Mucosa of rectum (tissue), 2 donors: ENCODE data around the gene ZNF497.
"Not testable (repeated sequence)": the region's sequence is repeated elsewhere in the genome, so short reads cannot be mapped to it uniquely, and the experiment has no call there.

Experiments used
- H3K27ac ChIP-seq, 2 donors: one replicate each; pipeline ENCODE4 v1.7.0; 2013; ENCODE audit warnings: inconsistent platforms in 2 of 2, low read depth in 2 of 2, low read length in 2 of 2
- H3K27me3 ChIP-seq, 2 donors: one replicate each; pipeline ENCODE4 v1.7.0; 2013; ENCODE audit warnings: low read length in 2 of 2; ENCODE audit not compliant: control insufficient read depth in 2 of 2, insufficient read depth in 2 of 2
- H3K36me3 ChIP-seq, 2 donors: one replicate each; pipeline ENCODE4 v1.7.0; 2013; ENCODE audit warnings: low read length in 2 of 2; ENCODE audit not compliant: control insufficient read depth in 2 of 2, insufficient read depth in 2 of 2
- H3K4me1 ChIP-seq, 2 donors: one replicate each; pipeline ENCODE4 v1.7.0; 2013; ENCODE audit warnings: low read length in 2 of 2, mild to moderate bottlenecking in 1 of 2; ENCODE audit not compliant: control insufficient read depth in 2 of 2, insufficient read depth in 2 of 2
- H3K4me3 ChIP-seq, 2 donors: one replicate each; pipeline ENCODE4 v1.7.0; 2013; ENCODE audit warnings: low read length in 2 of 2
- H3K9ac ChIP-seq, 2 donors: one replicate each; pipeline ENCODE4 v1.7.0; 2013; ENCODE audit warnings: low read length in 2 of 2, low read depth in 1 of 2, mild to moderate bottlenecking in 1 of 2
- H3K9me3 ChIP-seq, 2 donors: one replicate each; pipeline ENCODE4 v1.7.0; 2013; ENCODE audit warnings: low read length in 2 of 2; ENCODE audit not compliant: control insufficient read depth in 2 of 2
- donor health status: healthy.
- donor health status: Normal muscosa, but diverticular disease.

ZNF497 gene

DNA sequence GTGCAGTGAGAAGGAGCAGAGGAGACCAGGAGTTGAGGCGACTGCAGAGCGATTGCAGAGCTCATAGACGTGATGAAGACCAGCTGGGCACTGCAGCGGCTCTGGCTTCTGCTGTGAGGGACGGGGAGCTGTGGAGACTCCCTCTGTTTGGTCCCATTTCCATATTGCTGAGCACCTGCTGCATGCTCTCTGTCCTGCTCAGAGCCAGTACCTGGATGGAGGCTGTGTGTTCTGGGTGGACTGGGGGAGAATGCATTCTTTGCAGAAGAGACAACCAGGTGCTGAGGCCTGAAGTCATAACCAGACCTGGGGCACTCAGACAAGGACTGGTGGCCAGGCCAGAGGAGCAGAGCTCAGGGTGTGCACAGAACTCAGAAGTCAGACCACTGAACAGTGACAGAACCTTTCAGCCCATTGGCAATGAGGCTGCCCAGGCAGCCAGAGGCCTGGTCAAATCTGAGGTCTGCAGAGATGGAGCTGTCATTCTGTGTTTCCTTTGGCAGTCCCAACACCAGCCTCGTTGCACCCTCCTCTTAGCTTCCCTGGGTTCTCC is 8.0 kb downstream of the ZNF497 start:
- Histone ChIP-seq H3K27me3 (no peaks in the 10 kb centered on the region), H3K4me3 (no peak overlapping the region), H3K9ac (no peak overlapping the region), H3K4me1 (peaks cover 0 to 5% of the 10 kb centered on the region in 2 donors), H3K36me3 (no peaks in the 10 kb centered on the region), H3K9me3 (no peaks in the 10 kb centered on the region), H3K27ac (no peak overlapping the region)

DNA sequence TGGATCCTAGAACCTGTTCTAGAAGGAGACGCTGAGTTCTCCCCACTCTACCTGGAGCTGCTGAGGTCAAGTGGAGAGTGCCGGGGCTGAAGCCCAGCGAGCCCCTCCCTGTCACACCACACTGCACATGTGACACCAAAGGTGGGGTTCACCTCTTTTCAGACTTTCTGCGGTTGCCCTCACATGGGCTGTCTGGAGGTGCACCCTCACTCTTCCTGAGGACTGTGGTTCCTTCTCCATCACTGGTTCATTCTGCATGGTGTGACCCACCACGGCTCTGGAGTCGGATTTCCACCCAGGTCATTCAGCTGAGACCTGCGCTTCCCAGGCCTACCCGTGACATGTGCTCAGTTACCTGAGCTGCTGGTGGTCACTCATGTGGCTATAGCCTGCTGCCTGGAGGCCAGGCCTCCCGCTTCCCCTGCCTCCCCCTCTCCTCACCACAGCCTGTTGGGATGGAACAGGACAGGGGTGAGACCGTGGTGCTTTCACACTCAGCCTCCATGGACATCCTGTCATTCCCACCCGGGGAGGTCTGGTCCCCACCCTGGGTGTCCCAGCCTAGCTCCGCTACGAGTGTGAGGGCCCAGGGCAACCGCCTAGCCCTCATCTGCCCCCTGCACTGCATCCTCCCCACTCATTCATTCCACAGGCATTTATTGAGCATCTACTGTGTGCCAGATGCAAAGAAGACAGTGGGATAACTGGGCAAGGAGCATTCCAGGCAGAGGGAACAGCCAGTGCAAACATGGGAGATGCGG is 8.7 kb downstream of the ZNF497 start:
- no peaks in the 10 kb centered on the region for H3K27me3 ChIP-seq
- no peaks in the 10 kb centered on the region for H3K9me3 ChIP-seq
- no peak overlapping the region for H3K4me3 ChIP-seq
- H3K4me1 ChIP-seq, result peaks cover 0 to 5% of the 10 kb centered on the region in 2 donors
- no peak overlapping the region for H3K9ac ChIP-seq
- no peak overlapping the region for H3K27ac ChIP-seq
- H3K36me3 ChIP-seq, result no peaks in the 10 kb centered on the region

DNA sequence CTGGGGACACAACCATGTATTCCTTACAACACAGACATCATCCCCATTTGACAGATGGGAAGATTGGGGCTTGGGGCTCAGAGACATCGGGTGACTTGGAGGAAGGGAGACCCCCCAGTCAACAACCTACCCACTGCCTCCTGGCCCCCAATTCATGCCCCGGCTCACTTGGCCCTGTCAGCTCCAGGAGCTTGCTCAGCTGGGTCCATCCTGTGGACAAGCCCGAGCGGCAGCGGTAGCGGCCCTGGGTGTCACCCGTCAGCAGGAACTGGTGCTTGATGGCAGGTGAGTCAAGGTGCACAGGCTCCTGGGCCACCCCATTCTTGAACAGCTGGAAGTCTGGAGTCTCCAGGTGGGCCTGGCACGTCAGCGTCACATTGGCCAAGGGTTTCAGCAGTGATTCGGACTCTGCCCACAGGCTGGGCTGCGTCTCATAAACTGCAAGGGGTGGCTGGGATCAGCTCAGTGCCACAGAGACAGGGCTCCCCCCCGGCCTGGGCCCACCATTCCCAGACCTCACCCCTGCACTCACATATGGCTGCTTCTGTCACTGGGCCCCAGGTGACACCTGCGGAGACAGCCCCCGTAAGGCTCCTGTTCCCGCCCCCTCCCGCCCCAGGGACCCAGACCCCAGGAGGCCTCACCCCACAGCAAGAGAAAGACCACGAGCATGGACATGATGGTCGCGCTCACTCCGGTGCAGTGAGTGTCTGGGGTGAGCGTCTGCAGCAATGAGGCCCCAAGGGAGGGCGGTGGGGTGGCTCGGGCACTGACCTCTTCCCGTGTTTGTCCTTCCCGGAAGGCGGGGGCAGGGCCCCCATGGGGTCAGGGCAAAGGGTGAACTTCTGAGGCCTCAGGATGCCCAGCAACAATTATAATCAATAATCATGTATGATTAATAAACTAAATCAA is 9.5 kb downstream of the ZNF497 start, which contains the start of gene A1BG:
A1BG (minus strand) TSS at position 733 of the 912 bp plus-strand sequence; CDS start at position 678, 55 bp downstream.
- H3K4me3 ChIP-seq, result no peak within 1 kb of the TSS
- H3K36me3 ChIP-seq, result no peaks in the 10 kb centered on the region
- H3K9ac ChIP-seq, result no peak within 1 kb of the TSS
- no peaks in the 10 kb centered on the region for H3K27me3 ChIP-seq
- H3K4me1 ChIP-seq, result peaks cover 0 to 5% of the 10 kb centered on the region in 2 donors
- H3K27ac ChIP-seq, result no peak within 1 kb of the TSS
- no peaks in the 10 kb centered on the region for H3K9me3 ChIP-seq

DNA sequence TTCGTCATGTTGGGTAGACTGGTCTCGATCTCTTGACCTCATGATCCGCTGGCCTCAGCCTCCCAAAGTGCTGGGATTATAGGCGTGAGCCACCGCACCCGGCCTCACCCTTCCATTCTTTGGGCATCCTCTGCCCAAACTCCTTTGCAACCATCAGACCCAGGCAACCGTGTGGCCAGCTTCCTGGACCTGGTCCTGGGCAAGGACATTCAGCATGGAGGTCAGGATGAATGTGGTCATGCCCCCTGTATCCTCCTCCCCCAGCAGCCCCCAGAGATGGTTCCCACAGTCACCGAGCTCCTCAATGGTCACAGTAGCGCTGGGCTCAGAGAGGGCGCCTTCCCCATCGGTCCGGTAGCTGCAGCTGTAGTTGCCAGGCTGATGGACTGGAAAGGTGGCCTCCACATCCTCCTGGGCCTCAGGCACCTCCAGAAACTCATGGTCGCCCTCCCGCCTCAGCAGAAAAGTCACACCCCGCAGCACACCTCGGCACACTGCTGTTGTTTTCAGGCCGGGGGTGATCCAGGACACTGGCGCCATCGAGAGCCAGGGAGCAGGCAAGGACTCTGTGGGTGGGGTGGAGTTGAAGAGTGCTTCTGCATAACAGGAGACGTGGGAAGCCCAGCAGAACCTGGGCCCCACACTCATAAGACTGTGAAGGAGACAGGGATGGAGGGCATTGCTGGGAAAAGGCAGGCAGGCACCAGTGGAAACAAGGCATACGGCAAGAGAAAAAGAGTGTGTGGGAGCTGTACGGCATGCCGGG is 10.4 kb downstream of the ZNF497 start:
- no peak overlapping the region for H3K9ac ChIP-seq
- no peak overlapping the region for H3K27ac ChIP-seq
- H3K9me3 ChIP-seq, result no peaks in the 10 kb centered on the region
- peaks cover 0 to 5% of the 10 kb centered on the region in 2 donors for H3K4me1 ChIP-seq
- H3K4me3 ChIP-seq, result no peak overlapping the region
- H3K27me3 ChIP-seq, result no peaks in the 10 kb centered on the region
- H3K36me3 ChIP-seq, result no peaks in the 10 kb centered on the region

DNA sequence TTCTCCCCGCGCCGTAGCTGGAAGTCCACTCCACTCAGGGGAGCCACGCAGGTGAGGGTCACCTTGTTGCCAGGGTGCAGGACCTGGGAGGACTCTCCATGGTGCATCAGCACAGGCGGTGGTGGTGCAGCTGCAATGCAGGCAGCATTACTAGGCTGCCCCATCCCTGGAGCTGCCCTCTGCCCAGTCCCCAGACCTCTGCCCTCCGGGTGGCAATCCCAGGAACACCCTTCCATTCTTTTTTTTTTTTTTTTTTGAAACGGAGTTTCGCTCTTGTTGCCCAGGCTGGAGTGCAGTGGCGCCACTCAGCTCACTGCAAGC is 11.0 kb downstream of the ZNF497 start:
- Histone ChIP-seq H3K4me3 (no peak overlapping the region), H3K27me3 (no peaks in the 10 kb centered on the region), H3K27ac (no peak overlapping the region), H3K9me3 (no peaks in the 10 kb centered on the region), H3K36me3 (no peaks in the 10 kb centered on the region), H3K4me1 (no peaks in the 10 kb centered on the region), H3K9ac (no peak overlapping the region)

DNA sequence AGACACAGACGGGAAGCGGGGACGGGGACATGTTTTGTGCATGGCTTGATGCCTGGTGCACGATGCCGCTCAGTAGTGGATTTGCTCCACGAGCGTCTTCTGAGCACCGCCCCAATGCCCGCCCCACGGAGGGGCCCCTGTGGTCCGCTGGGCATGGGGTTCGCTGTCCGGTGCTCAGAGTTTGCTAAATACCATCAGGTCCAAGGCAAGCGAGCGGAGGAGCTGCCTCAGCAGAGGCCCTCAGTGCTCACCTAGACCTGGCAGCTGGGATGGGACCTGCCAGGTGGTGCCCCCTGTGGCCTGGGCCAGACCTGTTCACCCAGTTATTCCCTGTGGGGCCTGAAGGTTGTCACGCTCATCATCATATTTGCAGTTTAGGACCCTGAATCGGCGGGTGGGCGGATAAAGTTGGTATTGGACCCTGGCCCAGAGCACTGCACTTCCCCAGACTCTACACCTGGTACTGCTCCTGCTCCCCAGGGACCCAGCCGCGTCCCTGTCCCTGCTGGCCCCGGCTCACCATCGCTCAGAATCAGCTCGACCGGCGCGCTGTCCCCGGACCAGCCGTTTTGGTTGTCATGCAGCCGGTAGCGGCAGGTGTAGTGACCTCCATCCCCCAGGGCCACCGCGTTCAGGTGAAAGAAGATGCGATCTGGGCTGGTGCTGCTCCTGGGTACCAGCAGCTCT is 11.5 kb downstream of the ZNF497 start:
- no peak overlapping the region for H3K9ac ChIP-seq
- no peak overlapping the region for H3K4me3 ChIP-seq
- no peaks in the 10 kb centered on the region for H3K27me3 ChIP-seq
- H3K9me3 ChIP-seq, result no peaks in the 10 kb centered on the region
- no peaks in the 10 kb centered on the region for H3K4me1 ChIP-seq
- H3K36me3 ChIP-seq, result no peaks in the 10 kb centered on the region
- H3K27ac ChIP-seq, result no peak overlapping the region

DNA sequence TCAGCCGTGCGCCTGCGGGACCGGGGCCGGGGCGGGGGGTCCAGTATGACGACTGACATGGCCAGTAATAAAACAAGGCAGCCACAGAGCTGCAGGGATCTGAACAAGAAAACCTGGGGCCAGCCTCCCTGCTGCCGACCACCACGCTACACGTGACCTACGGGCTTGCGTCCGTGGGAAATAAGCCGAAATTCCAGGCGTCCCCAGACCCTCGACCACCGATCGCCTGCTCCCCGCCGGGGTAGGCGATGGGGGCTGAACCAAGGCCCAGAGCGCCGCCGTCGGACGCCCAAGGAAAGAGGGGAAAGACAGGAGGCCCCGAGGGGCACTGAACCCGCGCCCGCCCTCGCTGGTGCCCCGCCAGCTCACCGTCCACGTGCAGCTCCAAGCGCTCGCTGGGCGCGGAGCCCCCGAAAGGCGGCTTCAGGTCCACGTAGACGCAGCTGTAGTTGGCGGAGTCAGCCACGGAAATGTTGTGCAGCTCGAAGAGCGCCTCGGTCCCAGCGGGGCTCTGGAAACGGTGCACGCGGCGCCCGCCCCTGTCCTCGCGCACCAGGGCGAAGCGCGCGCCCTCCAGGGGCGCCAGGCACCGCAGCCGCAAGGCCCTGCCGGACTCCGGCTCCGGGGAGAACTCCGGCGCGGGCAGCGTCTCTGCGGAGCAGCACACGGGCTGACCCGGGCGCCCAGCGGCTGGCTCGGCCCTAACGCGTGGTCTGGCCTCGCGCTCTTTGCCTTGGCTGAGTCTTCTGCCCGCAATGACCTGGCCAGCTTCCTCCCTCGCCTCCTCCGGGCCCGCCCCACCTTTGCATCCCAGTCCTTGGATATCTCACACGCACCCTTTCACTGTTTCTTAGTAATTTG is 12.3 kb downstream of the ZNF497 start:
- Histone ChIP-seq H3K27me3 (no peaks in the 10 kb centered on the region), H3K36me3 (no peaks in the 10 kb centered on the region), H3K9me3 (no peaks in the 10 kb centered on the region), H3K4me1 (no peaks in the 10 kb centered on the region), H3K9ac (no peak overlapping the region), H3K4me3 (no peak overlapping the region), H3K27ac (no peak overlapping the region)

DNA sequence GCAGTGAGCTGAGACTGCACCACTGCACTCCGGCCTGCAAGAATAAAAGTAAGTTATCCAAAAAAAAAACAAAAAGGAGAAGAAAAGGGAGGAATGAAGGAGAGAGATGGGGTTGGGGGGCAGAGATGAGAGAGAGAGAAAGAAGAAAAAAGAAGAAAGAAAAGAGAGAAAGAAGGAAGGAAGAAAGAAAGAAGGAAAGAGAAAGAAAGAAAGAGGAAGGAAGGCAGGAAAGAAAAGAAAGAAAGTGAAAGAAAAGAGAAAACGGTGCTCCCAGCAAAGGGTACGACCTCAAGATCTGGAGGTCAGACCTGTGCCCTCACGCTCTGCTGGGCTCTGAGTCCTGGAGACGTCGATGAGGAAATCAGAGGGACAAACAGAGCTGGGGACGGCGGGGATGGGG is 13.0 kb downstream of the ZNF497 start:
- H3K4me3 ChIP-seq, result no peak overlapping the region
- H3K27ac ChIP-seq, result no peak overlapping the region
- no peaks in the 10 kb centered on the region for H3K9me3 ChIP-seq
- H3K4me1 ChIP-seq, result no peaks in the 10 kb centered on the region
- no peaks in the 10 kb centered on the region for H3K36me3 ChIP-seq
- no peaks in the 10 kb centered on the region for H3K27me3 ChIP-seq
- no peak overlapping the region for H3K9ac ChIP-seq

DNA sequence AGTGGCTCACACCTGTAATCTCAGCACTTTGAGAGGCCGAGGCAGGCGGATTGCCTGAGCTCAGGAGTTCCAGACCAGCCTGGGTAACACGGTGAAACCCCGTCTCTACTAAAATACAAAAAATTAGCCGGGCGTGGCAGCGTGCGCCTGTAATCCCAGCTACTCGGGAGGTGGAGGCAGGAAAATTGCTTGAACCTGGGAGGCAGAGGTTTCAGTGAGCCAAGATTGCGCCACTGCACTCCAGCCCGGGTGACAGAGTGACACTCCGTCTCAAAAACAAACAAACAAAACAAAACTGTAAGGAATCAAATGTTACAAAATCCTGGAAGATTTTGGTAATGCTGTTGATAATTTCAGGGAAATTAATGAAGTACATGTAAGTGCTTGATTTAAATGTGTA is 14.5 kb downstream of the ZNF497 start:
- Histone ChIP-seq H3K4me3 (peak overlapping the region; percentile 56 to 74), H3K9ac (peak overlapping the region in 1 of 2 donors; percentile 19)
- H3K36me3 ChIP-seq, H3K27me3 ChIP-seq, H3K4me1 ChIP-seq, H3K9me3 ChIP-seq, H3K27ac ChIP-seq: not testable (repeated sequence)
